ENCODE measurements around the gene KMT2C. TPM values are rescaled to one million over a fixed set of nuclear protein-coding genes. Genes with fewer than 3 reads are reported as not detected.
"Not testable (repeated sequence)": the region's sequence is repeated elsewhere in the genome, so short reads cannot be mapped to it uniquely, and the experiment has no call there.

The KMT2C gene
- total and polyA plus RNA-seq, 11 donors, result 8.4 to 62.4 (median 42.2) TPM

GRCh38 chr7:152383341-152384234, 52.2 kb downstream of the KMT2C start:
- Histone ChIP-seq H3K36me3 (no peaks in the 10 kb centered on the region), H3K27me3 (no peaks in the 10 kb centered on the region), H3K4me3 (no peak overlapping the region), H3K4me1 (peaks cover 0 to 41% (median 23%) of the 10 kb centered on the region in 12 donors), H3K9me3 (no peaks in the 10 kb centered on the region), H3K27ac (no peak overlapping the region)
- no peak for DNase-seq
- TF ChIP-seq, protein P1, sequence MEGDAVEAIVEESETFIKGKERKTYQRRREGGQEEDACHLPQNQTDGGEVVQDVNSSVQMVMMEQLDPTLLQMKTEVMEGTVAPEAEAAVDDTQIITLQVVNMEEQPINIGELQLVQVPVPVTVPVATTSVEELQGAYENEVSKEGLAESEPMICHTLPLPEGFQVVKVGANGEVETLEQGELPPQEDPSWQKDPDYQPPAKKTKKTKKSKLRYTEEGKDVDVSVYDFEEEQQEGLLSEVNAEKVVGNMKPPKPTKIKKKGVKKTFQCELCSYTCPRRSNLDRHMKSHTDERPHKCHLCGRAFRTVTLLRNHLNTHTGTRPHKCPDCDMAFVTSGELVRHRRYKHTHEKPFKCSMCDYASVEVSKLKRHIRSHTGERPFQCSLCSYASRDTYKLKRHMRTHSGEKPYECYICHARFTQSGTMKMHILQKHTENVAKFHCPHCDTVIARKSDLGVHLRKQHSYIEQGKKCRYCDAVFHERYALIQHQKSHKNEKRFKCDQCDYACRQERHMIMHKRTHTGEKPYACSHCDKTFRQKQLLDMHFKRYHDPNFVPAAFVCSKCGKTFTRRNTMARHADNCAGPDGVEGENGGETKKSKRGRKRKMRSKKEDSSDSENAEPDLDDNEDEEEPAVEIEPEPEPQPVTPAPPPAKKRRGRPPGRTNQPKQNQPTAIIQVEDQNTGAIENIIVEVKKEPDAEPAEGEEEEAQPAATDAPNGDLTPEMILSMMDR (IDR thresholded peaks at IDR 0.05), result no peak
- no peak for TF ChIP-seq POLR2A (IDR thresholded peaks at IDR 0.05)
- intact Hi-C loops (cut with DNase I), result no loop called here
- peak in 2 of 4 donors; percentile 9 to 26 for ATAC-seq
- 57 to 72% (median 68%) methylated on average over 9 of the region's 9 CpGs for WGBS, 4 donors

GRCh38 chr7:152382244-152382643, 53.6 kb downstream of the KMT2C start:
- intact Hi-C loops (cut with DNase I), result no loop called here
- peaks cover 0 to 47% (median 23%) of the 10 kb centered on the region in 12 donors for H3K4me1 ChIP-seq
- DNase-seq (no peak), ATAC-seq (no peak)
- H3K4me3 ChIP-seq, result no peak overlapping the region
- no peak overlapping the region for H3K27ac ChIP-seq
- H3K36me3 ChIP-seq, result no peaks in the 10 kb centered on the region
- no peaks in the 10 kb centered on the region for H3K27me3 ChIP-seq
- peaks cover 0 to 3% (median 0%) of the 10 kb centered on the region in 12 donors for H3K9me3 ChIP-seq
- no peak for TF ChIP-seq POLR2A (IDR thresholded peaks at IDR 0.05)
- TF ChIP-seq, protein P1 (IDR thresholded peaks at IDR 0.05), result no peak
- WGBS, 4 donors, result 8 to 21% (median 17%) methylated on average over 1 of the region's 1 CpG

DNA sequence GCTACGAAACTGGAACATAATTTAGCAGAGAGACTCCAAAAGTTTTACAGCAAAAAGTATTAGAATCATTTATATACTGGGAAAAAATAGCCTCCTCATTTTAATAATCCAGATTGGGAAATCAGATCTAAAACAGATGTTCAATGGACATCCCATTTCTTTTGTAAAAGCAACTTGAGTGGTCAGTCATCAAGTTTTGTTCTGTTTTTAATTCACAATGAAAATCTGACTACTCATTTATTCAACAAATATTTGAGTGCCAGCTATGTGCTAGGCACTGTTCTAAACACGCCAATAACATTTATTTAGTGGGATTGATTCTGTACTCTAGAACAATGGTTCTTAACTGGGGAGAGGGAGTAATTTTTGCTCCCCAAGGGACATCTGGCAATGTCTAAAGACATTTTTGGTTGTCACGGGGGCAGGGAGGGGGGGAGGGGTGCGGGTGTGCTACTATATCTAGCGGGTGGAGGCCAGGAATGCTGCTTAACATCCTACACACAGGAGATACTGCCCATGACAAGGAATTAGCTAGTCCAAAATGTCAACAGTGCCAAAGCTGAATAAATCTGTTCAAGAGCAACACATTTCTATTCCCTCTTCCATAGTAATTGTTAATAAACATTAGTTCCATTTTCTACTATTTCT, 54.7 kb downstream of the KMT2C start:
- intact Hi-C loops (cut with DNase I); H3K36me3 ChIP-seq; H3K27ac ChIP-seq; H3K4me3 ChIP-seq; DNase-seq; H3K27me3 ChIP-seq: not testable (repeated sequence)
- Histone ChIP-seq H3K4me1 (peaks cover 0 to 47% (median 23%) of the 10 kb centered on the region in 12 donors), H3K9me3 (peaks cover 0 to 13% (median 4%) of the 10 kb centered on the region in 12 donors)
- peak in 2 of 4 donors; percentile 40 to 56 for ATAC-seq
- 27 to 41% (median 40%) methylated on average over 5 of the region's 5 CpGs for WGBS, 4 donors

- H3K4me3 ChIP-seq; ATAC-seq; H3K27ac ChIP-seq; DNase-seq; intact Hi-C loops (cut with DNase I); H3K27me3 ChIP-seq; H3K36me3 ChIP-seq: not testable (repeated sequence)
- H3K4me1 ChIP-seq, result peaks cover 0 to 45% (median 21%) of the 10 kb centered on the region in 12 donors
- peaks cover 0 to 13% (median 4%) of the 10 kb centered on the region in 12 donors for H3K9me3 ChIP-seq
Measured at GRCh38 chr7:152378497-152378896, 57.3 kb downstream of the KMT2C start.

DNA sequence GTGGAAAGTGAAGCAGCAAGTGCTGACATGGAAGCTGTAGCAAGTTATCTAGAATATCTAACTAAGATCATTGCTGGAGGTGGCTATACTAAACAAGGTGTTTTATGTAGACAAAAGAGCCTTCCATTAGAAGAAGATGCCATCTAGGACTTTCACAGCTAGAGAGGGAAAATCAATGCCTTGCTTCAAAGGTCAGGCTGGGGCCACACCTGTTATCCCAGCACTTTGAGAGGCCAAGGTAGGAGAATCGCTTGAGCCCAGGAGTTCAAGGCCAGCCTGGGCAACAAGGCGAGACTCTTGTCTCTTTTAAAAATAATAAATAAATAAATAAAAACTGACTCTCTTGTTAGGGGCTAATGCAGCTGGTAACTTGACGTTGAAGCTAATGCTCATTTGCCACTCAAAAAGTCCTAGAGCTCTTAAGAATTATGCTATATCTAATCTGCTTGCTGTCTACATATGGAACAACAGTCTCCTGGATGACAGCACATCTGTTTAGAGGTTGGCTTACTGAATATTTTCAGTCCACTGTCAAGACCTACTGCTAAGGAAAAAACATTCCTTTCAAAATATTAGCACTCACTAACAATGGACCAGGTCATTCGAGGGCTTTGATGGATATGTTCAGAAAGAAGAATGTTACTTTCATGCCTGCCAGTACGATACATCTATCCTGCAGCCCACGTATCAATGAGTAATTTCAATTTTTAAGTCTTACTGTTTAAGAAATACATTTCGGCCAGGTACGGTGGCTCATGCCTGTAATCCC, 58.9 kb downstream of the KMT2C start:
- ATAC-seq, result peak in 1 of 4 donors; percentile 43
- H3K4me3 ChIP-seq; H3K36me3 ChIP-seq; H3K27ac ChIP-seq; intact Hi-C loops (cut with DNase I); DNase-seq; H3K27me3 ChIP-seq: not testable (repeated sequence)
- Histone ChIP-seq H3K9me3 (peaks cover 0 to 17% (median 4%) of the 10 kb centered on the region in 12 donors), H3K4me1 (peaks cover 0 to 29% (median 10%) of the 10 kb centered on the region in 12 donors)
- WGBS, 4 donors, result 85 to 95% (median 90%) methylated on average over 8 of the region's 8 CpGs
